Gastrocnemius medialis (tissue), 4 donors: ENCODE results near the gene PLIN5. TPM values are rescaled to one million over a fixed set of nuclear protein-coding genes. Genes with fewer than 3 reads are reported as not detected.
A peak's percentile ranks its signal among the peaks of the same experiment; 100 is the strongest.

Source experiments
- ATAC-seq, 2 donors: fragments of 150-250 bp; one replicate each; pipeline ENCODE4 v1.9.1; 2016
- DNase-seq, 2 donors: peaks; one replicate each; pipeline ENCODE4 v3.0.0-alpha.2; 2019
- H3K27ac ChIP-seq, 4 donors: fragments of 200-600 bp; sonication (generic); 1 replicate in 1 of 4; 2 replicates in 3 of 4; pipeline ENCODE4 v1.5.1; 2016 to 2018; ENCODE audit warnings: mild to moderate bottlenecking in 2 of 4, moderate library complexity in 1 of 4
- H3K27me3 ChIP-seq, 3 donors: fragments of 200-600 bp; sonication (generic) in 2 of 3; 1 replicate in 1 of 3; 2 replicates in 2 of 3; pipeline versions ENCODE4 v1.5.1 to v1.6.0; 2016 to 2019; ENCODE audit warnings: mild to moderate bottlenecking in 1 of 3, moderate library complexity in 1 of 3
- H3K36me3 ChIP-seq, 2 donors: fragments of 200-600 bp; sonication (generic) in 1 of 2; one replicate each; pipeline ENCODE4 v1.5.1; 2017 to 2018
- H3K4me1 ChIP-seq, 2 donors: fragments of 200-600 bp; sonication (generic) in 1 of 2; one replicate each; pipeline ENCODE4 v1.5.1; 2016 to 2017; ENCODE audit warnings: mild to moderate bottlenecking in 2 of 2
- H3K4me3 ChIP-seq, 4 donors: fragments of 200-600 bp; sonication (generic) in 3 of 4; 1 replicate in 1 of 4; 2 replicates in 3 of 4; pipeline ENCODE4 v1.5.1; 2016 to 2019; ENCODE audit warnings: mild to moderate bottlenecking in 2 of 4
- H3K9me3 ChIP-seq, 3 donors: fragments of 200-600 bp; sonication (generic) in 2 of 3; 1 replicate in 1 of 3; 2 replicates in 2 of 3; pipeline ENCODE4 v1.5.1; 2016 to 2019
- CTCF ChIP-seq, 5 experiments: fragments of 450-650 bp in 3 of 5; fragments of 200-600 bp in 2 of 5; sonication (generic) in 2 of 5; IDR thresholded peaks in 4 of 5; conservative IDR thresholded peaks in 1 of 5; 1 replicate in 4 of 5; 2 replicates in 1 of 5; pipeline ENCODE4 v1.5.1; 2016 to 2019; ENCODE audit warnings: antibody characterized with exemption in 5 of 5, mild to moderate bottlenecking in 3 of 5, moderate library complexity in 3 of 5
- POLR2A ChIP-seq, 2 donors: fragments of 450-650 bp; IDR thresholded peaks; one replicate each; pipeline ENCODE4 v1.6.1; 2017; ENCODE audit warnings: antibody characterized with exemption in 2 of 2, mild to moderate bottlenecking in 2 of 2, moderate library complexity in 2 of 2
- in situ Hi-C, 4 donors: fragments of 200-750 bp; cut with MboI; loops; one replicate each; pipeline versions ENCODE4 v1.15.0 to v1.8.0; 2017; ENCODE audit warnings: low sequenced_read_pairs in 4 of 4
- intact Hi-C: fragments of 100-400 bp; cut with DNase I; formaldehyde crosslinking; loops from one replicate; pipeline ENCODE4 v1.15.1; 2023; ENCODE audit warnings: low total_unique reads
- total RNA-seq, 4 donors: library from RNA; depleted of rRNA; stranded (reverse); fragments of >200 nt; gene quantifications; one replicate each; pipeline versions ENCODE4 v1.1.0 to v1.2.3, GENCODE V29; 2016

PLIN5 gene
- total RNA-seq, 4 donors from 2014 or later: 23.5 to 127 (median 52.9) TPM

GRCh38 chr19:4521170-4521887, 13.7 kb downstream of the PLIN5 start:
- DNase-seq (no peak), ATAC-seq (no peak)
- no peak overlapping the region for H3K4me3 ChIP-seq
- no peaks in the 10 kb centered on the region for H3K27me3 ChIP-seq
- H3K27ac ChIP-seq: peak overlapping the region; percentile 32 to 99 (median 76)
- H3K9me3 ChIP-seq: no peaks in the 10 kb centered on the region
- intact Hi-C loops: no loop called here
- in situ Hi-C loops: no loop called here
- H3K36me3 ChIP-seq: no peaks in the 10 kb centered on the region
- peaks cover 16 to 31% of the 10 kb centered on the region in 2 donors for H3K4me1 ChIP-seq
- TF ChIP-seq CTCF (IDR thresholded peaks at IDR 0.05 in 4 of 5, conservative IDR thresholded peaks at IDR 0.05 in 1 of 5): no peak
- no peak for TF ChIP-seq POLR2A (IDR thresholded peaks at IDR 0.05)

DNA sequence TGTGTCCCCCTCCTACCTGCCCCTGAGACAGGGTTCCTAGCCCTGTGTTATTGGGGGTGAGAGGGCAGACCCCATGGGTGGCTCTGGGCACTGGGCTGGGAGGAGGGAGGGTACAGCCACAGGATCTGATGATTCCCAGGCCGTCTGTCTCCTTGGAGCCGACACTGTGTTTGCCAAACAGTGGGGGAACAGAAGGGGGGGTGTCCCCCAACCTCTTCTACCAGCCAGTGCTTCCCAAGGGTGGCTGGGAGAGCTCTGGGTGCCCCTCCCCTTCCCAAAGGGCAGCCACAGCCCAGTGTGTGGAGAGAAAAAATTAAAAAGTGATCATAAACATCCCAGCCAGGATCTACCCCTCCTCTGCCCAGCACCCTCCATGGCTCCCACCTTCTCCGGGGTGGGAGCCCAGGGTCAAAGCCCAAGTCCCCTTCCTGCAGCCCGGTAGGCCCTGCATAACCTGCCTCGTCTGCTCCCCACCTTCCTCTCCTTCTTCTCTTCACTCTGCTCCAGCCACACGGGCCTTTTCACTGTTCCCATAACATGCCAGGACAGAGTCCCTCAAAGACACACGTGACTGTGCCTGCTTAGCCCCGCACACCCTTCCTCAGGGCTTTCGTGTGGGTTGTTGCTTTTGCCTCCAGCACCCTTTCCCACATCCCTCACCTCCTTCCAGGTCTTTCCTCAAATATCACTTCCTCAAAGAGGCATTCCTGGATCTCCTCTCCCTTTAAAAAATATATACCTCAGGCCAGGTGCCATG, 15.3 kb downstream of the PLIN5 start:
- DNase-seq (no peak), ATAC-seq (no peak)
- peaks cover 0 to 9% of the 10 kb centered on the region in 2 donors for H3K36me3 ChIP-seq
- intact Hi-C loops: loop anchor here (5.0 to 10.0 kb wide), 2 partner anchors 193 to 565 kb away; no protein-coding TSS in a partner anchor
- H3K4me3 ChIP-seq: no peak overlapping the region
- peaks cover 30 to 42% of the 10 kb centered on the region in 2 donors for H3K4me1 ChIP-seq
- no peaks in the 10 kb centered on the region for H3K27me3 ChIP-seq
- no peaks in the 10 kb centered on the region for H3K9me3 ChIP-seq
- in situ Hi-C loops: no loop called here
- H3K27ac ChIP-seq: peak overlapping the region; percentile 97 to 99 (median 98)
- TF ChIP-seq POLR2A (IDR thresholded peaks at IDR 0.05): no peak
- no peak for TF ChIP-seq CTCF (IDR thresholded peaks at IDR 0.05 in 4 of 5, conservative IDR thresholded peaks at IDR 0.05 in 1 of 5)

GRCh38 chr19:4519172-4519496, 15.9 kb downstream of the PLIN5 start:
- Histone ChIP-seq H3K4me3 (no peak overlapping the region), H3K4me1 (peaks cover 33 to 43% of the 10 kb centered on the region in 2 donors), H3K9me3 (no peaks in the 10 kb centered on the region), H3K27me3 (no peaks in the 10 kb centered on the region), H3K27ac (peak overlapping the region; percentile 97 to 99 (median 98)), H3K36me3 (peaks cover 0 to 9% of the 10 kb centered on the region in 2 donors)
- ATAC-seq (no peak), DNase-seq (no peak)
- TF ChIP-seq POLR2A (IDR thresholded peaks at IDR 0.05) (no peak), CTCF (IDR thresholded peaks at IDR 0.05 in 4 of 5, conservative IDR thresholded peaks at IDR 0.05 in 1 of 5) (no peak)
- intact Hi-C loops: loop anchor here (5.0 to 10.0 kb wide), 2 partner anchors 193 to 564 kb away; no protein-coding TSS in a partner anchor
- in situ Hi-C loops: no loop called here

GRCh38 chr19:4518345-4519171, 16.5 kb downstream of the PLIN5 start, which contains the start of gene PLIN4:
PLIN4 (minus strand) TSS chr19:4518486; CDS start chr19:4518272, 214 bp downstream.
- Histone ChIP-seq H3K36me3 (peaks cover 0 to 11% of the 10 kb centered on the region in 2 donors), H3K4me3 (peak within 1 kb of the TSS; percentile 61 to 78 (median 70)), H3K27me3 (no peaks in the 10 kb centered on the region), H3K27ac (peak within 1 kb of the TSS; percentile 97 to 99 (median 98)), H3K4me1 (peaks cover 38 to 49% of the 10 kb centered on the region in 2 donors), H3K9me3 (no peaks in the 10 kb centered on the region)
- in situ Hi-C loops: no loop called here
- ATAC-seq: peak; percentile 67 to 68
- intact Hi-C loops: loop anchor here (1.0 to 10.0 kb wide), 3 partner anchors 17 to 564 kb away; partner anchors contain the start of gene PLIN5
- peak; percentile 89 to 98 for DNase-seq
- TF ChIP-seq POLR2A (IDR thresholded peaks at IDR 0.05) (peak; percentile 94 to 95), CTCF (IDR thresholded peaks at IDR 0.05 in 4 of 5, conservative IDR thresholded peaks at IDR 0.05 in 1 of 5) (no peak)
